HepG2 (cell line): ENCODE data around the gene XXYLT1. TPM values are rescaled to one million over a fixed set of nuclear protein-coding genes. Genes with fewer than 3 reads are reported as not detected.
A peak's percentile ranks its signal among the peaks of the same experiment; 100 is the strongest.

ENCODE experiments used
- ATAC-seq: fragments of 200-7000 bp; cut with Tn5 transposase; 3 replicates; pipeline ENCODE4 v1.9.1; 2020; ENCODE audit warnings: mild to moderate bottlenecking, moderate library complexity
- BruUV-seq: library from RNA; stranded (reverse); fragments of 400-500 nt; replicated peaks from 2 replicates; lab custom pipeline; 2021; lab: Mats Ljungman, UMichigan
- CTCF ChIA-PET: fragments of 300-600 bp; formaldehyde crosslinking; extraction: SDS; loops from one replicate; lab custom pipeline; 2021; ENCODE audit warnings: low total read pairs, inconsistent platforms, low intra/inter-chr PET ratio; lab: Yijun Ruan, JAX
- POLR2A ChIA-PET: fragments of 350-600 bp; sonication (Branson Sonifier 250); formaldehyde crosslinking; loops from one replicate; lab custom pipeline; 2020; ENCODE audit warnings: antibody characterized with exemption, inconsistent platforms; lab: Yijun Ruan, JAX
- DNase-seq: peaks from one replicate; pipeline ENCODE4 v3.0.0-alpha.2; 2015; ENCODE audit warnings: low spot score
- FAIRE-seq: peaks from 3 replicates; lab custom pipeline; 2011; peaks lifted over from hg19 to GRCh38; lab: Jason Lieb, UNC
- H2AFZ ChIP-seq: one replicate; pipeline ENCODE4 v1.6.1; 2011; ENCODE audit warnings: low read length, inconsistent platforms
- H3K27ac ChIP-seq: fragments of 300-600 bp; 3 replicates; pipeline ENCODE4 v1.8.0; 2011; ENCODE audit warnings: mixed run types, mild to moderate bottlenecking, mixed read lengths, low read length, inconsistent platforms; ENCODE audit not compliant: insufficient read depth; ENCODE audit errors: extremely low read length
- H3K27me3 ChIP-seq, 2 experiments: fragments of 200-600 bp in 1 of 2; 2 replicates in 1 of 2; 3 replicates in 1 of 2; pipeline versions ENCODE4 v1.6.0 to v1.8.0; 2011; ENCODE audit warnings: low read length in 2 of 2, mild to moderate bottlenecking in 2 of 2, moderate library complexity in 2 of 2, inconsistent platforms in 1 of 2; ENCODE audit not compliant: insufficient read depth in 2 of 2, control insufficient read depth in 1 of 2
- H3K36me3 ChIP-seq, 2 experiments: fragments of 200-600 bp in 1 of 2; replicated peaks in 1 of 2; 2 replicates in 1 of 2; 3 replicates in 1 of 2; pipeline versions ENCODE4 v1.5.1 to v1.8.0; 2011; ENCODE audit warnings: low read length in 2 of 2, inconsistent platforms in 1 of 2; ENCODE audit not compliant: insufficient read depth in 2 of 2, control insufficient read depth in 1 of 2
- H3K4me1 ChIP-seq: 2 replicates; pipeline ENCODE4 v1.5.1; 2012; ENCODE audit warnings: low read length, inconsistent platforms; ENCODE audit not compliant: insufficient read depth
- H3K4me2 ChIP-seq: 2 replicates; pipeline ENCODE4 v1.6.0; 2011; ENCODE audit warnings: low read depth, low read length, inconsistent platforms
- H3K4me3 ChIP-seq, 3 experiments: fragments of 200-600 bp in 1 of 3; sonication (generic), shearing (Covaris generic) in 1 of 3; replicated peaks in 1 of 3; 2 replicates each; pipeline ENCODE4 v1.5.1; 2011 to 2016; ENCODE audit warnings: low read length in 3 of 3, inconsistent platforms in 2 of 3, low read depth in 2 of 3, mild to moderate bottlenecking in 2 of 3, control low read depth in 1 of 3, mixed read lengths in 1 of 3; ENCODE audit not compliant: insufficient read depth in 1 of 3
- H3K79me2 ChIP-seq: one replicate; pipeline ENCODE4 v1.6.1; 2011; ENCODE audit warnings: low read length, inconsistent platforms; ENCODE audit not compliant: insufficient read depth
- H3K9ac ChIP-seq: 2 replicates; pipeline ENCODE4 v1.6.0; 2011; ENCODE audit warnings: mild to moderate bottlenecking, low read depth, low read length, inconsistent platforms; ENCODE audit not compliant: insufficient read depth
- H3K9me3 ChIP-seq: 2 replicates; pipeline ENCODE4 v1.5.1; 2012; ENCODE audit warnings: mild to moderate bottlenecking, low read length
- H4K20me1 ChIP-seq: 2 replicates; pipeline ENCODE4 v1.6.0; 2011; ENCODE audit warnings: inconsistent platforms, mild to moderate bottlenecking, low read length, moderate library complexity; ENCODE audit not compliant: insufficient read depth
- ZC3H13 ChIP-seq: sonication (generic); formaldehyde crosslinking; IDR thresholded peaks from 2 replicates; pipeline ENCODE4 v1.8.1; 2023; ENCODE audit warnings: mild to moderate bottlenecking, missing genetic modification reagents, moderate library complexity
- ZNF430 ChIP-seq: sonication (generic); formaldehyde crosslinking; IDR thresholded peaks from 2 replicates; pipeline ENCODE4 v1.9.0; 2021; ENCODE audit warnings: mild to moderate bottlenecking, missing genetic modification reagents
- ZNF782 ChIP-seq: sonication (generic); formaldehyde crosslinking; IDR thresholded peaks from 2 replicates; pipeline ENCODE4 v1.4.0; 2020; ENCODE audit warnings: missing genetic modification reagents, mild to moderate bottlenecking, borderline replicate concordance
- WGBS: methylation state at CpG from one replicate; pipeline ENCODE4 v1.1.6; 2017; ENCODE audit warnings: low lambda C conversion rate; 5-methylcytosine and 5-hydroxymethylcytosine counted together
- in situ Hi-C: cut with HindIII; loops from 2 replicates; pipeline ENCODE4 v1.10.0; 2017; ENCODE audit warnings: low pct_unique_long_range_greater_than_20kb; ENCODE audit not compliant: extremely low pct_ligation_motif_present
- intact Hi-C: fragments of 100-400 bp; cut with micrococcal nuclease; formaldehyde crosslinking; loops from one replicate; pipeline ENCODE4 v1.10.0; 2022; ENCODE audit not compliant: unreplicated experiment
- polyA plus RNA-seq, 8 experiments: library from polyadenylated mRNA; depleted of rRNA in 3 of 8; stranded (reverse) in 7 of 8; unstranded in 1 of 8; fragments of >200 nt; fragmentation: Illumina TruSeq in 4 of 8; extraction: Trizol in 4 of 8; gene quantifications; 2 replicates each; pipeline versions ENCODE4 v1.2.1 to v1.2.3, GENCODE V29; 2011 to 2016; ENCODE audit warnings: low read depth in 4 of 8, missing spikeins in 1 of 8, mixed read lengths in 1 of 8; ENCODE audit not compliant: insufficient read depth in 1 of 8
- total RNA-seq, 5 experiments: library from RNA; depleted of rRNA; stranded (reverse); fragments of >200 nt; fragmentation: Illumina TruSeq; extraction: Trizol; gene quantifications; 2 replicates each; pipeline ENCODE4 v1.2.3, GENCODE V29; 2016; ENCODE audit warnings: low read depth in 1 of 5
- TF ChIP-seq, protein P1 (sequence below): sonication (generic); formaldehyde crosslinking; IDR thresholded peaks from 2 replicates; pipeline ENCODE4 v1.4.0; 2020; ENCODE audit warnings: missing genetic modification reagents

The XXYLT1 gene
- total and polyA plus RNA-seq, 2 of the 13 experiments (the other 11 are each of a cell fraction or from before 2014, with no cell fraction given): 17.7 to 19.0 TPM

DNA sequence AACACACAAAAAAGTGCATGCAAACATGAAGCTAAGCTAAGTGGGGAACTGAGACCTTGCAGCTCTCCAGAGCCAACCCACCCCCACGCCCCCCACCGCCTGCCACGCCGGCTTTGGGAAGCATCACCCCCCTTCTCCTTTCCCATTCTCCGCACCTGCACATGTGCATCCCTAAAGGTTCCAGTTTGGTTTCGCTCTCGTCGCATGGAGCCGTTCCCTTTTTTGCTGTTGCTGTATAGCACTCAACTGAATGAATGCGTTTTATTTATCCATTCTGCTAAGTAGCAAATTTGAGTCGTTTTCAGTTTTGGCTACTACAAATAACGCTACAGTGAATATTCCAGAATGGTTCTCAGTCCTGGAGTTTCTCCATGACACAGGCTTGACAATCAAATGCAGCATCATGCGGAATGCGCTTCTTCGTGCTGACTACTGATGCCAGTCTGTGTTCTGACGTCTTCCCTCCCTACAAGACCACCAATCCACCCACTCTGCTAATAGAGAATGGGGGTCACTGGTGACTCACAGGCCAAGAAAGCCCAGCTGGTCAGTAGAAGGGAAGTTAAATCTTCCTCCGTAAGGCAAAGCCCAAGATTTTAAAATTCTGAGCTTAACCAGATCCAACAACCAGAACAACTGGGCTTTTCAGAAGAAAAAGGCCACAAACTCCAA, 115.3 kb downstream of the XXYLT1 start:
- Histone ChIP-seq H3K9ac (peak overlapping the region; percentile 27), H3K4me3 (no peak overlapping the region), H4K20me1 (no peaks in the 10 kb centered on the region), H3K27me3 (no peaks in the 10 kb centered on the region)
- 91% methylated on average over 17 of the region's 17 CpGs for WGBS
- BruUV-seq: no TSS peak
- in situ Hi-C loops: no loop called here
- POLR2A ChIA-PET: interaction anchor here (0.9 to 1.5 kb wide), 3 partner anchors 8 to 103 kb away, joined by 5 to 8 read pairs (median 5); no protein-coding TSS in a partner anchor
- DNase-seq (no peak), FAIRE-seq (peak; percentile 21)
- TF ChIP-seq ZNF430 (CRISPR knock-in tag): 0 out of 2 replicates have a peak, but pooled peaks have one; percentile 10
- TF ChIP-seq ZC3H13 (CRISPR knock-in tag): 0 out of 2 replicates have a peak, but pooled peaks have one; percentile 43
- TF ChIP-seq, protein P1, sequence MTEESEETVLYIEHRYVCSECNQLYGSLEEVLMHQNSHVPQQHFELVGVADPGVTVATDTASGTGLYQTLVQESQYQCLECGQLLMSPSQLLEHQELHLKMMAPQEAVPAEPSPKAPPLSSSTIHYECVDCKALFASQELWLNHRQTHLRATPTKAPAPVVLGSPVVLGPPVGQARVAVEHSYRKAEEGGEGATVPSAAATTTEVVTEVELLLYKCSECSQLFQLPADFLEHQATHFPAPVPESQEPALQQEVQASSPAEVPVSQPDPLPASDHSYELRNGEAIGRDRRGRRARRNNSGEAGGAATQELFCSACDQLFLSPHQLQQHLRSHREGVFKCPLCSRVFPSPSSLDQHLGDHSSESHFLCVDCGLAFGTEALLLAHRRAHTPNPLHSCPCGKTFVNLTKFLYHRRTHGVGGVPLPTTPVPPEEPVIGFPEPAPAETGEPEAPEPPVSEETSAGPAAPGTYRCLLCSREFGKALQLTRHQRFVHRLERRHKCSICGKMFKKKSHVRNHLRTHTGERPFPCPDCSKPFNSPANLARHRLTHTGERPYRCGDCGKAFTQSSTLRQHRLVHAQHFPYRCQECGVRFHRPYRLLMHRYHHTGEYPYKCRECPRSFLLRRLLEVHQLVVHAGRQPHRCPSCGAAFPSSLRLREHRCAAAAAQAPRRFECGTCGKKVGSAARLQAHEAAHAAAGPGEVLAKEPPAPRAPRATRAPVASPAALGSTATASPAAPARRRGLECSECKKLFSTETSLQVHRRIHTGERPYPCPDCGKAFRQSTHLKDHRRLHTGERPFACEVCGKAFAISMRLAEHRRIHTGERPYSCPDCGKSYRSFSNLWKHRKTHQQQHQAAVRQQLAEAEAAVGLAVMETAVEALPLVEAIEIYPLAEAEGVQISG (CRISPR knock-in tag): no peak
- peak; percentile 15; the same call in 1 of the 2 replicates for TF ChIP-seq ZNF782 (CRISPR knock-in tag)
- TF ChIP-seq, all 625 proteins: peak for 3
- H3K4me1 ChIP-seq: peaks cover 93% of the 10 kb centered on the region
- CTCF ChIA-PET: no interaction called here
- H3K4me2 ChIP-seq: no peak overlapping the region; the same call in none of the 2 replicates
- ATAC-seq: no peak
- H3K79me2 ChIP-seq: peaks cover 8% of the 10 kb centered on the region
- no peaks in the 10 kb centered on the region for H3K36me3 ChIP-seq
- intact Hi-C loops: no loop called here
- peak overlapping the region; percentile 82 for H3K27ac ChIP-seq
- H3K9me3 ChIP-seq: no peaks in the 10 kb centered on the region
- H2AFZ ChIP-seq: no peak overlapping the region
